HCT116 (cell line): Measurements from ENCODE around the gene SLC38A8. TPM values are rescaled to one million over a fixed set of nuclear protein-coding genes. Genes with fewer than 3 reads are reported as not detected.

Source experiments
- ATAC-seq: fragments of 200-7000 bp; cut with Tn5 transposase; 2 replicates; pipeline ENCODE4 v1.9.1; 2020; ENCODE audit warnings: mild to moderate bottlenecking, moderate library complexity
- BruUV-seq: library from RNA; stranded (reverse); fragments of 400-500 nt; replicated peaks from 2 replicates; lab custom pipeline; 2021; lab: Mats Ljungman, UMichigan
- CTCF ChIA-PET: fragments of 300-600 bp; sonication (Branson Sonifier 250); formaldehyde crosslinking; loops from one replicate; lab custom pipeline; 2021; ENCODE audit warnings: antibody characterized with exemption; lab: Charles Lee
- POLR2A ChIA-PET: fragments of 300-600, 350-600 bp; sonication (Branson Sonifier 250); formaldehyde crosslinking; loops from one replicate; lab custom pipeline; 2021; ENCODE audit warnings: antibody characterized with exemption; lab: Charles Lee
- RAD21 ChIA-PET, 2 experiments: fragments of 300-600 bp; sonication (Branson Sonifier 250); formaldehyde crosslinking; loops; one replicate each; lab custom pipeline; 2023; ENCODE audit warnings: low total read pairs in 2 of 2; ENCODE audit not compliant: uncharacterized antibody in 2 of 2, unreplicated experiment in 2 of 2, low non-redundant PET in 1 of 2; lab: Charles Lee
- DNase-seq: peaks from one replicate; pipeline ENCODE4 v3.0.0-alpha.2; 2010; ENCODE audit warnings: low read depth, low spot score
- H2AFZ ChIP-seq: fragments of 200-600 bp; shearing (Covaris generic), sonication (generic); 2 replicates; pipeline ENCODE4 v1.6.1; 2017; ENCODE audit warnings: low read depth, mixed run types, mixed read lengths, antibody characterized with exemption, low read length; ENCODE audit not compliant: poor library complexity, severe bottlenecking
- H3K27ac ChIP-seq: 2 replicates; pipeline ENCODE4 v1.5.1; 2012; ENCODE audit warnings: low read depth, low read length
- H3K27me3 ChIP-seq: fragments of 200-600 bp; sonication (generic); 2 replicates; pipeline ENCODE4 v1.6.1; 2016; ENCODE audit warnings: mixed run types, low read length, mixed read lengths; ENCODE audit not compliant: insufficient read depth
- H3K36me3 ChIP-seq, 2 experiments: fragments of 200-500 bp in 1 of 2; fragments of 200-600 bp in 1 of 2; sonication (Bioruptor generic) in 1 of 2; sonication (generic) in 1 of 2; 2 replicates each; pipeline versions ENCODE4 v1.5.1 to v1.6.1; 2014 to 2016; ENCODE audit warnings: low read length in 2 of 2, inconsistent platforms in 1 of 2, mixed read lengths in 1 of 2, mixed run types in 1 of 2; ENCODE audit not compliant: insufficient read depth in 2 of 2, control insufficient read depth in 1 of 2
- H3K4me1 ChIP-seq, 2 experiments: fragments of 200-600 bp in 1 of 2; sonication (generic) in 1 of 2; 2 replicates each; pipeline versions ENCODE4 v1.5.1 to v1.6.1; 2012 to 2017; ENCODE audit warnings: low read length in 2 of 2, inconsistent platforms in 1 of 2, mild to moderate bottlenecking in 1 of 2, mixed read lengths in 1 of 2, mixed run types in 1 of 2, moderate library complexity in 1 of 2; ENCODE audit not compliant: insufficient read depth in 2 of 2, control insufficient read depth in 1 of 2
- H3K4me2 ChIP-seq: fragments of 200-600 bp; sonication (generic); 2 replicates; pipeline ENCODE4 v1.6.1; 2017; ENCODE audit warnings: mixed run types, low read length, mixed read lengths
- H3K4me3 ChIP-seq, 2 experiments: fragments of 200-600 bp in 1 of 2; sonication (generic) in 1 of 2; replicated peaks in 1 of 2; 2 replicates each; pipeline ENCODE4 v1.5.1; 2011 to 2016; ENCODE audit warnings: low read length in 2 of 2, control low read depth in 1 of 2, low read depth in 1 of 2, mild to moderate bottlenecking in 1 of 2, mixed read lengths in 1 of 2, mixed run types in 1 of 2
- H3K79me2 ChIP-seq: fragments of 200-600 bp; sonication (generic); 2 replicates; pipeline ENCODE4 v1.6.1; 2017; ENCODE audit warnings: mild to moderate bottlenecking, mixed run types, low read length, moderate library complexity, mixed read lengths; ENCODE audit not compliant: insufficient read depth
- H3K9ac ChIP-seq: fragments of 200-600 bp; sonication (generic); 2 replicates; pipeline ENCODE4 v1.6.1; 2016; ENCODE audit warnings: low read length, mixed read lengths
- H3K9me2 ChIP-seq: fragments of 200-600 bp; sonication (generic), shearing (Covaris generic); 2 replicates; pipeline ENCODE4 v1.6.1; 2017; ENCODE audit warnings: mixed run types, mild to moderate bottlenecking, moderate library complexity; ENCODE audit not compliant: insufficient read depth
- H3K9me3 ChIP-seq, 2 experiments: fragments of 200-500 bp in 1 of 2; fragments of 200-600 bp in 1 of 2; sonication (Bioruptor generic) in 1 of 2; sonication (generic) in 1 of 2; 2 replicates each; pipeline ENCODE4 v1.6.1; 2014 to 2017; ENCODE audit warnings: low read length in 2 of 2, mixed read lengths in 2 of 2, inconsistent platforms in 1 of 2, low read depth in 1 of 2, mild to moderate bottlenecking in 1 of 2, mixed run types in 1 of 2, moderate library complexity in 1 of 2; ENCODE audit not compliant: control insufficient read depth in 1 of 2, insufficient read depth in 1 of 2
- H4K20me1 ChIP-seq: fragments of 200-600 bp; sonication (generic), shearing (Covaris generic); 2 replicates; pipeline ENCODE4 v1.6.1; 2017; ENCODE audit warnings: mixed run types, mild to moderate bottlenecking, moderate library complexity; ENCODE audit not compliant: insufficient read depth
- ATF3 ChIP-seq: IDR thresholded peaks from 2 replicates; pipeline ENCODE4 v1.6.1; 2012
- CBX3 ChIP-seq: IDR thresholded peaks from 2 replicates; pipeline ENCODE4 v1.6.1; 2012; ENCODE audit warnings: low read depth
- CEBPB ChIP-seq: IDR thresholded peaks from 2 replicates; pipeline ENCODE4 v1.6.1; 2012; ENCODE audit warnings: low read depth
- CTCF ChIP-seq, 3 experiments: fragments of 200-600 bp in 1 of 3; sonication (generic) in 1 of 3; IDR thresholded peaks in 2 of 3; conservative IDR thresholded peaks in 1 of 3; 2 replicates each; pipeline ENCODE4 v1.5.1; 2012 to 2017; ENCODE audit warnings: low read depth in 2 of 3, low read length in 2 of 3, antibody characterized with exemption in 1 of 3, borderline replicate concordance in 1 of 3, control low read depth in 1 of 3, mild to moderate bottlenecking in 1 of 3, mixed read lengths in 1 of 3, mixed run types in 1 of 3, moderate library complexity in 1 of 3; ENCODE audit not compliant: insufficient read depth in 1 of 3
- EGR1 ChIP-seq: IDR thresholded peaks from 2 replicates; pipeline ENCODE4 v1.6.1; 2012; ENCODE audit warnings: low read depth
- ELF1 ChIP-seq: IDR thresholded peaks from 2 replicates; pipeline ENCODE4 v1.6.1; 2012; ENCODE audit warnings: low read depth, borderline replicate concordance
- EZH2phosphoT487 ChIP-seq: fragments of 200-600 bp; IDR thresholded peaks from 2 replicates; pipeline ENCODE4 v1.6.1; 2018; ENCODE audit warnings: antibody characterized with exemption, borderline replicate concordance
- FOSL1 ChIP-seq: IDR thresholded peaks from 2 replicates; pipeline ENCODE4 v1.6.1; 2012; ENCODE audit warnings: low read depth
- JUND ChIP-seq: IDR thresholded peaks from 2 replicates; pipeline ENCODE4 v1.6.1; 2012
- MAX ChIP-seq: IDR thresholded peaks from 2 replicates; pipeline ENCODE4 v1.6.1; 2012
- POLR2A ChIP-seq: IDR thresholded peaks from 2 replicates; pipeline ENCODE4 v1.7.0; 2011; ENCODE audit warnings: borderline replicate concordance; ENCODE audit not compliant: insufficient read depth, insufficient read length; ENCODE audit errors: extremely low read depth
- RAD21 ChIP-seq: IDR thresholded peaks from 2 replicates; pipeline ENCODE4 v1.6.1; 2012; ENCODE audit warnings: low read depth, mild to moderate bottlenecking
- REST ChIP-seq: IDR thresholded peaks from 2 replicates; pipeline ENCODE4 v1.6.1; 2012; ENCODE audit warnings: low read depth
- SIN3A ChIP-seq: IDR thresholded peaks from 2 replicates; pipeline ENCODE4 v1.6.1; 2012; ENCODE audit warnings: low read depth
- SP1 ChIP-seq: IDR thresholded peaks from 2 replicates; pipeline ENCODE4 v1.6.1; 2012; ENCODE audit warnings: low read depth
- SRF ChIP-seq: IDR thresholded peaks from 2 replicates; pipeline ENCODE4 v1.6.1; 2012; ENCODE audit warnings: low read depth
- TCF7L2 ChIP-seq: IDR thresholded peaks from 2 replicates; pipeline ENCODE4 v1.7.0; 2011; ENCODE audit warnings: borderline replicate concordance, inconsistent platforms; ENCODE audit not compliant: insufficient read depth, insufficient read length; ENCODE audit errors: extremely low read depth
- YY1 ChIP-seq: IDR thresholded peaks from 2 replicates; pipeline ENCODE4 v1.6.1; 2011; ENCODE audit warnings: low read length, low read depth, moderate library complexity, mild to moderate bottlenecking; ENCODE audit not compliant: insufficient replicate concordance; ENCODE audit errors: extremely low read depth
- ZNF274 ChIP-seq: fragments of 200-500 bp; sonication (Bioruptor generic); IDR thresholded peaks from 2 replicates; pipeline ENCODE4 v1.6.1; 2014; ENCODE audit warnings: mild to moderate bottlenecking, low read depth, low read length, inconsistent platforms
- intact Hi-C: fragments of 100-400 bp; cut with micrococcal nuclease; formaldehyde crosslinking; loops from 2 replicates; pipeline ENCODE4 v1.10.0; 2022
- total RNA-seq: library from RNA; stranded (reverse); gene quantifications from one replicate; pipeline ENCODE4 v1.2.1, GENCODE V29; 2021; ENCODE audit not compliant: unreplicated experiment

SLC38A8 gene
- total RNA-seq, 1 experiment from 2014 or later: not detected

- no peaks in the 10 kb centered on the region for H4K20me1 ChIP-seq
- TF ChIP-seq POLR2A: no peak
- TF ChIP-seq ATF3: no peak
- no peak for TF ChIP-seq RAD21
- TF ChIP-seq CBX3: no peak
- no peak for TF ChIP-seq REST
- no peak for TF ChIP-seq SIN3A
- no peak for TF ChIP-seq ZNF274
- TF ChIP-seq YY1: no peak
- no peak for TF ChIP-seq JUND
- TF ChIP-seq FOSL1: no peak
- no peak for TF ChIP-seq ELF1
- no peak for TF ChIP-seq CEBPB
- TF ChIP-seq CTCF (IDR thresholded peaks at IDR 0.05 in 2 of 3, conservative IDR thresholded peaks at IDR 0.05 in 1 of 3; ENCODE audit: borderline replicate concordance in 1 of 3, insufficient read depth in 1 of 3, low read depth in 2 of 3, low read length in 2 of 3): no peak
- no peak for TF ChIP-seq TCF7L2
- no peak for TF ChIP-seq SP1
- no peak for TF ChIP-seq MAX
- TF ChIP-seq EGR1: no peak
- TF ChIP-seq EZH2phosphoT487: no peak
- no peak for TF ChIP-seq SRF
- H3K9me3 ChIP-seq: peaks cover 15 to 17% of the 10 kb centered on the region in 2 experiments; a peak in 2 of 4 replicates
- no peaks in the 10 kb centered on the region for H3K9me2 ChIP-seq
- no peak overlapping the region for H3K4me2 ChIP-seq
- no peak overlapping the region for H3K4me3 ChIP-seq
- ChIA-PET RAD21 (no interaction called here), POLR2A (no interaction called here), CTCF (no interaction called here)
- no peak overlapping the region for H3K9ac ChIP-seq
- H3K27me3 ChIP-seq: no peaks in the 10 kb centered on the region
- DNase-seq (no peak), ATAC-seq (no peak)
- intact Hi-C loops: no loop called here
- H3K36me3 ChIP-seq: no peaks in the 10 kb centered on the region
- no peak overlapping the region for H3K27ac ChIP-seq
- peaks cover 7 to 13% of the 10 kb centered on the region in 2 experiments for H3K4me1 ChIP-seq
- no TSS peak for BruUV-seq
- no peaks in the 10 kb centered on the region for H3K79me2 ChIP-seq
- H2AFZ ChIP-seq: no peak overlapping the region
These were observed 23.9 kb downstream of the SLC38A8 start for GRCh38 chr16:84018710-84019109.
